ENCODE results near the gene TBC1D2B.

TBC1D2B gene

GRCh38 chr15:78016860-78017259, 60.7 kb downstream of the TBC1D2B start:
- no peak for TF ChIP-seq GABPA (IDR thresholded peaks at IDR 0.05; ENCODE audit: low read depth)
- TF ChIP-seq CTCF (IDR thresholded peaks at IDR 0.05; ENCODE audit: insufficient read depth, low read length), result no peak
- no peak for TF ChIP-seq POLR2AphosphoS5 (IDR thresholded peaks at IDR 0.05; ENCODE audit: low read depth)
- TF ChIP-seq REST (IDR thresholded peaks at IDR 0.05; ENCODE audit: insufficient replicate concordance, low read depth), result no peak
- no peak for TF ChIP-seq SPI1 (IDR thresholded peaks at IDR 0.05; ENCODE audit: borderline replicate concordance, low read depth)
- H3K4me3 ChIP-seq (replicated peaks; ENCODE audit: insufficient read depth, low read length), result no peak overlapping the region
- no peak overlapping the region for H3K27ac ChIP-seq (replicated peaks)
- no peak for DNase-seq (ENCODE audit: low read depth in 1 of 2, low spot score in 1 of 2)
- no peaks in the 10 kb centered on the region for H3K27me3 ChIP-seq (ENCODE audit: insufficient read depth, poor library complexity, severe bottlenecking)

GRCh38 chr15:78012643-78013077, 64.9 kb downstream of the TBC1D2B start:
- DNase-seq (ENCODE audit: low read depth in 1 of 2, low spot score in 1 of 2), result no peak
- Histone ChIP-seq H3K4me3 (replicated peaks; ENCODE audit: insufficient read depth, low read length) (no peak overlapping the region), H3K27me3 (ENCODE audit: insufficient read depth, poor library complexity, severe bottlenecking) (no peaks in the 10 kb centered on the region), H3K27ac (replicated peaks) (no peak overlapping the region)
- TF ChIP-seq GABPA (IDR thresholded peaks at IDR 0.05; ENCODE audit: low read depth) (no peak), SPI1 (IDR thresholded peaks at IDR 0.05; ENCODE audit: borderline replicate concordance, low read depth) (no peak), CTCF (IDR thresholded peaks at IDR 0.05; ENCODE audit: insufficient read depth, low read length) (no peak), REST (IDR thresholded peaks at IDR 0.05; ENCODE audit: insufficient replicate concordance, low read depth) (no peak), POLR2AphosphoS5 (IDR thresholded peaks at IDR 0.05; ENCODE audit: low read depth) (no peak)

GRCh38 chr15:78010067-78010466, 67.4 kb downstream of the TBC1D2B start:
- DNase-seq (ENCODE audit: low read depth in 1 of 2, low spot score in 1 of 2), result no peak
- Histone ChIP-seq H3K4me3 (replicated peaks; ENCODE audit: insufficient read depth, low read length) (no peak overlapping the region), H3K27me3 (ENCODE audit: insufficient read depth, poor library complexity, severe bottlenecking) (no peaks in the 10 kb centered on the region), H3K27ac (replicated peaks) (no peak overlapping the region)
- TF ChIP-seq GABPA (IDR thresholded peaks at IDR 0.05; ENCODE audit: low read depth) (no peak), REST (IDR thresholded peaks at IDR 0.05; ENCODE audit: insufficient replicate concordance, low read depth) (no peak), CTCF (IDR thresholded peaks at IDR 0.05; ENCODE audit: insufficient read depth, low read length) (no peak), SPI1 (IDR thresholded peaks at IDR 0.05; ENCODE audit: borderline replicate concordance, low read depth) (no peak), POLR2AphosphoS5 (IDR thresholded peaks at IDR 0.05; ENCODE audit: low read depth) (no peak)

All from HL-60 (cell line).